Breast epithelium (tissue), 4 donors: Measurements from ENCODE around the gene MINDY4. TPM values are rescaled to one million over a fixed set of nuclear protein-coding genes. Genes with fewer than 3 reads are reported as not detected.

Experiments used
- DNase-seq, 2 donors: peaks; one replicate each; pipeline ENCODE4 v3.0.0-alpha.2; 2019; ENCODE audit warnings: low spot score in 2 of 2
- H3K27ac ChIP-seq, 2 donors: fragments of 200-600 bp; sonication (generic) in 1 of 2; one replicate each; pipeline ENCODE4 v1.5.1; 2016 to 2019; ENCODE audit warnings: mild to moderate bottlenecking in 1 of 2
- H3K27me3 ChIP-seq, 2 donors: fragments of 200-600 bp; sonication (generic) in 1 of 2; one replicate each; pipeline versions ENCODE4 v1.5.1 to v1.6.0; 2017 to 2019; ENCODE audit warnings: control low read depth in 1 of 2, mild to moderate bottlenecking in 1 of 2
- H3K36me3 ChIP-seq: fragments of 200-600 bp; one replicate; pipeline ENCODE4 v1.5.1; 2019
- H3K4me1 ChIP-seq, 2 donors: fragments of 200-600 bp; sonication (generic); one replicate each; pipeline ENCODE4 v1.5.1; 2016 to 2019; ENCODE audit warnings: control low read depth in 1 of 2
- H3K4me3 ChIP-seq, 3 donors: fragments of 200-600 bp; sonication (generic); 1 replicate in 2 of 3; 2 replicates in 1 of 3; pipeline ENCODE4 v1.5.1; 2016 to 2019; ENCODE audit warnings: mild to moderate bottlenecking in 3 of 3, moderate library complexity in 2 of 3
- H3K9me3 ChIP-seq, 2 donors: fragments of 200-600 bp; sonication (generic) in 1 of 2; one replicate each; pipeline ENCODE4 v1.5.1; 2016 to 2019; ENCODE audit warnings: control low read depth in 1 of 2
- CTCF ChIP-seq, 3 donors: fragments of 450-650 bp; IDR thresholded peaks; one replicate each; pipeline ENCODE4 v1.5.1; 2016 to 2017; ENCODE audit warnings: antibody characterized with exemption in 3 of 3, mild to moderate bottlenecking in 3 of 3, moderate library complexity in 3 of 3
- POLR2A ChIP-seq: fragments of 450-650 bp; IDR thresholded peaks from one replicate; pipeline ENCODE4 v1.6.1; 2016; ENCODE audit warnings: antibody characterized with exemption, mild to moderate bottlenecking, moderate library complexity
- POLR2AphosphoS5 ChIP-seq, 3 donors: sonication (generic); formaldehyde crosslinking; IDR thresholded peaks; one replicate each; pipeline ENCODE4 v1.6.1; 2017; ENCODE audit warnings: antibody characterized with exemption in 3 of 3
- intact Hi-C: fragments of 100-400 bp; cut with DNase I; formaldehyde crosslinking; loops from one replicate; pipeline ENCODE4 v1.15.1; 2023; ENCODE audit warnings: low total_unique reads
- total RNA-seq, 3 donors: library from RNA; depleted of rRNA; stranded (reverse); fragments of >200 nt; gene quantifications; one replicate each; pipeline ENCODE4 v1.1.0, GENCODE V29; 2016

The MINDY4 gene
- total RNA-seq, 3 donors from 2014 or later: 5.6 to 14.9 (median 13.8) TPM

- intact Hi-C loops: no loop called here
- H3K27ac ChIP-seq: peak overlapping the region in 1 of 2 donors; percentile 55
- H3K36me3 ChIP-seq: no peaks in the 10 kb centered on the region
- no peaks in the 10 kb centered on the region for H3K9me3 ChIP-seq
- peak in 1 of 2 donors; percentile 30 for DNase-seq
- H3K4me3 ChIP-seq: no peak overlapping the region
- TF ChIP-seq POLR2A (no peak), CTCF (IDR thresholded peaks at IDR 0.05) (no peak), POLR2AphosphoS5 (IDR thresholded peaks at IDR 0.05) (no peak)
- H3K4me1 ChIP-seq: no peaks in the 10 kb centered on the region
- H3K27me3 ChIP-seq: no peaks in the 10 kb centered on the region
Observed at GRCh38 chr7:30920584-30921539, 149.6 kb downstream of the MINDY4 start.

- Histone ChIP-seq H3K36me3 (no peaks in the 10 kb centered on the region), H3K4me3 (no peak overlapping the region), H3K4me1 (no peaks in the 10 kb centered on the region), H3K27me3 (no peaks in the 10 kb centered on the region), H3K9me3 (peaks cover 0 to under 1% of the 10 kb centered on the region in 2 donors), H3K27ac (peak overlapping the region in 1 of 2 donors; percentile 55)
- no peak for TF ChIP-seq POLR2AphosphoS5 (IDR thresholded peaks at IDR 0.05)
- no peak for TF ChIP-seq CTCF (IDR thresholded peaks at IDR 0.05)
- no peak for TF ChIP-seq POLR2A
- intact Hi-C loops: no loop called here
- DNase-seq: peak in 1 of 2 donors; percentile 43
Observed at GRCh38 chr7:30921540-30922401, 150.6 kb downstream of the MINDY4 start.

GRCh38 chr7:30922596-30922995 is 151.4 kb downstream of the MINDY4 start:
- H3K36me3 ChIP-seq: no peaks in the 10 kb centered on the region
- no peaks in the 10 kb centered on the region for H3K4me1 ChIP-seq
- no peaks in the 10 kb centered on the region for H3K27me3 ChIP-seq
- intact Hi-C loops: no loop called here
- TF ChIP-seq POLR2AphosphoS5 (IDR thresholded peaks at IDR 0.05) (no peak), POLR2A (no peak), CTCF (IDR thresholded peaks at IDR 0.05) (no peak)
- peaks cover 6 to 9% of the 10 kb centered on the region in 2 donors for H3K9me3 ChIP-seq
- no peak overlapping the region for H3K4me3 ChIP-seq
- H3K27ac ChIP-seq: peak overlapping the region in 1 of 2 donors; percentile 55
- DNase-seq: peak in 1 of 2 donors; percentile 15

- H3K27ac ChIP-seq: peak overlapping the region in 1 of 2 donors; percentile 55
- peak; percentile 9 to 44 for DNase-seq
- H3K4me1 ChIP-seq: no peaks in the 10 kb centered on the region
- no peak overlapping the region for H3K4me3 ChIP-seq
- no peaks in the 10 kb centered on the region for H3K27me3 ChIP-seq
- no peaks in the 10 kb centered on the region for H3K36me3 ChIP-seq
- intact Hi-C loops: no loop called here
- H3K9me3 ChIP-seq: peaks cover 6 to 10% of the 10 kb centered on the region in 2 donors
- TF ChIP-seq POLR2A: no peak
- no peak for TF ChIP-seq POLR2AphosphoS5 (IDR thresholded peaks at IDR 0.05)
- TF ChIP-seq CTCF (IDR thresholded peaks at IDR 0.05): no peak
Observed at GRCh38 chr7:30923009-30923773, 152.0 kb downstream of the MINDY4 start.
